Measurements from ENCODE around the gene IL17D. TPM values are rescaled to one million over a fixed set of nuclear protein-coding genes. Genes with fewer than 3 reads are reported as not detected.
"Not testable (repeated sequence)": the region's sequence is repeated elsewhere in the genome, so short reads cannot be mapped to it uniquely, and the experiment has no call there.

Gene IL17D
- total RNA-seq, 1 donor from 2014 or later: 0.35 TPM

- no peak for DNase-seq (ENCODE audit: low read depth)
Measured at GRCh38 chr13:20719783-20720182, 16.3 kb downstream of the IL17D start.

GRCh38 chr13:20720499-20720898 lies 17.0 kb downstream of the IL17D start:
- no peak for DNase-seq (ENCODE audit: low read depth)

- no peak for DNase-seq (ENCODE audit: low read depth)
Measured at GRCh38 chr13:20721058-20721453, 17.6 kb downstream of the IL17D start.

GRCh38 chr13:20721454-20722357 lies 18.2 kb downstream of the IL17D start:
- peak; percentile 13 for DNase-seq (ENCODE audit: low read depth)

GRCh38 chr13:20727856-20728255 lies 24.4 kb downstream of the IL17D start:
- no peak for DNase-seq (ENCODE audit: low read depth)

GRCh38 chr13:20728579-20729311 lies 25.2 kb downstream of the IL17D start:
- DNase-seq (ENCODE audit: low read depth): no peak

- DNase-seq (ENCODE audit: low read depth): no peak
Measured at GRCh38 chr13:20729633-20730585, 26.4 kb downstream of the IL17D start.

- DNase-seq (ENCODE audit: low read depth): no peak
Measured at GRCh38 chr13:20738616-20739015, 35.1 kb downstream of the IL17D start.

GRCh38 chr13:20740021-20740420 lies 36.5 kb downstream of the IL17D start:
- no peak for DNase-seq (ENCODE audit: low read depth)

GRCh38 chr13:20743830-20744404 lies 40.4 kb downstream of the IL17D start:
- DNase-seq (ENCODE audit: low read depth): not testable (repeated sequence)

- DNase-seq (ENCODE audit: low read depth): no peak
Measured at GRCh38 chr13:20749377-20749776, 45.9 kb downstream of the IL17D start.

GRCh38 chr13:20754009-20754408 lies 50.5 kb downstream of the IL17D start:
- DNase-seq (ENCODE audit: low read depth): no peak

- no peak for DNase-seq (ENCODE audit: low read depth)
Measured at GRCh38 chr13:20760872-20761271, 57.4 kb downstream of the IL17D start.

- DNase-seq (ENCODE audit: low read depth): no peak
Measured at GRCh38 chr13:20767309-20767943, 63.9 kb downstream of the IL17D start.

- DNase-seq (ENCODE audit: low read depth): no peak
Measured at GRCh38 chr13:20769091-20769490, 65.6 kb downstream of the IL17D start.

GRCh38 chr13:20769834-20770233 lies 66.3 kb downstream of the IL17D start:
- DNase-seq (ENCODE audit: low read depth): no peak

Other genes starting within 250 kb of the IL17D start
- 46.2 and 59.1 TPM in 2 replicates for gene CRYL1, start 177.8 kb upstream of the IL17D start, total RNA-seq
- gene IFT88, start 136.5 kb upstream of the IL17D start, total RNA-seq: 10.2 and 31.1 TPM in 2 replicates
- gene EEF1AKMT1, start 70.3 kb downstream of the IL17D start, total RNA-seq: 4.5 and 8.8 TPM in 2 replicates
- gene XPO4, start 199.0 kb downstream of the IL17D start, total RNA-seq: 26.4 and 30.5 TPM in 2 replicates